HCT116 (cell line): Measurements from ENCODE around the gene FECH. TPM values are rescaled to one million over a fixed set of nuclear protein-coding genes. Genes with fewer than 3 reads are reported as not detected.

Source experiments
- ATAC-seq: fragments of 200-7000 bp; cut with Tn5 transposase; 2 replicates; pipeline ENCODE4 v1.9.1; 2020; ENCODE audit warnings: mild to moderate bottlenecking, moderate library complexity
- BruUV-seq: library from RNA; stranded (reverse); fragments of 400-500 nt; replicated peaks from 2 replicates; lab custom pipeline; 2021; lab: Mats Ljungman, UMichigan
- CTCF ChIA-PET: fragments of 300-600 bp; sonication (Branson Sonifier 250); formaldehyde crosslinking; loops from one replicate; lab custom pipeline; 2021; ENCODE audit warnings: antibody characterized with exemption; lab: Charles Lee
- POLR2A ChIA-PET: fragments of 300-600, 350-600 bp; sonication (Branson Sonifier 250); formaldehyde crosslinking; loops from one replicate; lab custom pipeline; 2021; ENCODE audit warnings: antibody characterized with exemption; lab: Charles Lee
- RAD21 ChIA-PET, 2 experiments: fragments of 300-600 bp; sonication (Branson Sonifier 250); formaldehyde crosslinking; loops; one replicate each; lab custom pipeline; 2023; ENCODE audit warnings: low total read pairs in 2 of 2; ENCODE audit not compliant: uncharacterized antibody in 2 of 2, unreplicated experiment in 2 of 2, low non-redundant PET in 1 of 2; lab: Charles Lee
- DNase-seq: peaks from one replicate; pipeline ENCODE4 v3.0.0-alpha.2; 2010; ENCODE audit warnings: low read depth, low spot score
- H2AFZ ChIP-seq: fragments of 200-600 bp; shearing (Covaris generic), sonication (generic); 2 replicates; pipeline ENCODE4 v1.6.1; 2017; ENCODE audit warnings: low read depth, mixed run types, mixed read lengths, antibody characterized with exemption, low read length; ENCODE audit not compliant: poor library complexity, severe bottlenecking
- H3K27ac ChIP-seq: 2 replicates; pipeline ENCODE4 v1.5.1; 2012; ENCODE audit warnings: low read depth, low read length
- H3K27me3 ChIP-seq: fragments of 200-600 bp; sonication (generic); 2 replicates; pipeline ENCODE4 v1.6.1; 2016; ENCODE audit warnings: mixed run types, low read length, mixed read lengths; ENCODE audit not compliant: insufficient read depth
- H3K36me3 ChIP-seq, 2 experiments: fragments of 200-500 bp in 1 of 2; fragments of 200-600 bp in 1 of 2; sonication (Bioruptor generic) in 1 of 2; sonication (generic) in 1 of 2; 2 replicates each; pipeline versions ENCODE4 v1.5.1 to v1.6.1; 2014 to 2016; ENCODE audit warnings: low read length in 2 of 2, inconsistent platforms in 1 of 2, mixed read lengths in 1 of 2, mixed run types in 1 of 2; ENCODE audit not compliant: insufficient read depth in 2 of 2, control insufficient read depth in 1 of 2
- H3K4me1 ChIP-seq, 2 experiments: fragments of 200-600 bp in 1 of 2; sonication (generic) in 1 of 2; 2 replicates each; pipeline versions ENCODE4 v1.5.1 to v1.6.1; 2012 to 2017; ENCODE audit warnings: low read length in 2 of 2, inconsistent platforms in 1 of 2, mild to moderate bottlenecking in 1 of 2, mixed read lengths in 1 of 2, mixed run types in 1 of 2, moderate library complexity in 1 of 2; ENCODE audit not compliant: insufficient read depth in 2 of 2, control insufficient read depth in 1 of 2
- H3K4me2 ChIP-seq: fragments of 200-600 bp; sonication (generic); 2 replicates; pipeline ENCODE4 v1.6.1; 2017; ENCODE audit warnings: mixed run types, low read length, mixed read lengths
- H3K4me3 ChIP-seq, 2 experiments: fragments of 200-600 bp in 1 of 2; sonication (generic) in 1 of 2; replicated peaks in 1 of 2; 2 replicates each; pipeline ENCODE4 v1.5.1; 2011 to 2016; ENCODE audit warnings: low read length in 2 of 2, control low read depth in 1 of 2, low read depth in 1 of 2, mild to moderate bottlenecking in 1 of 2, mixed read lengths in 1 of 2, mixed run types in 1 of 2
- H3K79me2 ChIP-seq: fragments of 200-600 bp; sonication (generic); 2 replicates; pipeline ENCODE4 v1.6.1; 2017; ENCODE audit warnings: mild to moderate bottlenecking, mixed run types, low read length, moderate library complexity, mixed read lengths; ENCODE audit not compliant: insufficient read depth
- H3K9ac ChIP-seq: fragments of 200-600 bp; sonication (generic); 2 replicates; pipeline ENCODE4 v1.6.1; 2016; ENCODE audit warnings: low read length, mixed read lengths
- H3K9me2 ChIP-seq: fragments of 200-600 bp; sonication (generic), shearing (Covaris generic); 2 replicates; pipeline ENCODE4 v1.6.1; 2017; ENCODE audit warnings: mixed run types, mild to moderate bottlenecking, moderate library complexity; ENCODE audit not compliant: insufficient read depth
- H3K9me3 ChIP-seq, 2 experiments: fragments of 200-500 bp in 1 of 2; fragments of 200-600 bp in 1 of 2; sonication (Bioruptor generic) in 1 of 2; sonication (generic) in 1 of 2; 2 replicates each; pipeline ENCODE4 v1.6.1; 2014 to 2017; ENCODE audit warnings: low read length in 2 of 2, mixed read lengths in 2 of 2, inconsistent platforms in 1 of 2, low read depth in 1 of 2, mild to moderate bottlenecking in 1 of 2, mixed run types in 1 of 2, moderate library complexity in 1 of 2; ENCODE audit not compliant: control insufficient read depth in 1 of 2, insufficient read depth in 1 of 2
- H4K20me1 ChIP-seq: fragments of 200-600 bp; sonication (generic), shearing (Covaris generic); 2 replicates; pipeline ENCODE4 v1.6.1; 2017; ENCODE audit warnings: mixed run types, mild to moderate bottlenecking, moderate library complexity; ENCODE audit not compliant: insufficient read depth
- CBX3 ChIP-seq: IDR thresholded peaks from 2 replicates; pipeline ENCODE4 v1.6.1; 2012; ENCODE audit warnings: low read depth
- EGR1 ChIP-seq: IDR thresholded peaks from 2 replicates; pipeline ENCODE4 v1.6.1; 2012; ENCODE audit warnings: low read depth
- ELF1 ChIP-seq: IDR thresholded peaks from 2 replicates; pipeline ENCODE4 v1.6.1; 2012; ENCODE audit warnings: low read depth, borderline replicate concordance
- EZH2phosphoT487 ChIP-seq: fragments of 200-600 bp; IDR thresholded peaks from 2 replicates; pipeline ENCODE4 v1.6.1; 2018; ENCODE audit warnings: antibody characterized with exemption, borderline replicate concordance
- POLR2AphosphoS5 ChIP-seq: IDR thresholded peaks from 2 replicates; pipeline ENCODE4 v1.6.1; 2011; ENCODE audit warnings: mild to moderate bottlenecking, low read depth, low read length, moderate library complexity
- RAD21 ChIP-seq: IDR thresholded peaks from 2 replicates; pipeline ENCODE4 v1.6.1; 2012; ENCODE audit warnings: low read depth, mild to moderate bottlenecking
- REST ChIP-seq: IDR thresholded peaks from 2 replicates; pipeline ENCODE4 v1.6.1; 2012; ENCODE audit warnings: low read depth
- SRF ChIP-seq: IDR thresholded peaks from 2 replicates; pipeline ENCODE4 v1.6.1; 2012; ENCODE audit warnings: low read depth
- TCF7L2 ChIP-seq: IDR thresholded peaks from 2 replicates; pipeline ENCODE4 v1.7.0; 2011; ENCODE audit warnings: borderline replicate concordance, inconsistent platforms; ENCODE audit not compliant: insufficient read depth, insufficient read length; ENCODE audit errors: extremely low read depth
- YY1 ChIP-seq: IDR thresholded peaks from 2 replicates; pipeline ENCODE4 v1.6.1; 2011; ENCODE audit warnings: low read length, low read depth, moderate library complexity, mild to moderate bottlenecking; ENCODE audit not compliant: insufficient replicate concordance; ENCODE audit errors: extremely low read depth
- ZFX ChIP-seq: fragments of 450-650 bp; IDR thresholded peaks from 2 replicates; pipeline ENCODE4 v1.6.1; 2017
- ZNF274 ChIP-seq: fragments of 200-500 bp; sonication (Bioruptor generic); IDR thresholded peaks from 2 replicates; pipeline ENCODE4 v1.6.1; 2014; ENCODE audit warnings: mild to moderate bottlenecking, low read depth, low read length, inconsistent platforms
- intact Hi-C: fragments of 100-400 bp; cut with micrococcal nuclease; formaldehyde crosslinking; loops from 2 replicates; pipeline ENCODE4 v1.10.0; 2022
- total RNA-seq: library from RNA; stranded (reverse); gene quantifications from one replicate; pipeline ENCODE4 v1.2.1, GENCODE V29; 2021; ENCODE audit not compliant: unreplicated experiment

FECH gene
- total RNA-seq, 1 experiment from 2014 or later, result 42.7 TPM

- no peak overlapping the region for H3K9ac ChIP-seq
- no peaks in the 10 kb centered on the region for H3K9me2 ChIP-seq
- BruUV-seq, result no TSS peak
- CTCF ChIA-PET, result no interaction called here
- H3K36me3 ChIP-seq, result peaks cover 19% of the 10 kb centered on the region in 2 experiments; a peak in 3 of 4 replicates
- RAD21 ChIA-PET, result no interaction called here
- no peaks in the 10 kb centered on the region for H3K27me3 ChIP-seq
- DNase-seq (no peak), ATAC-seq (no peak)
- H4K20me1 ChIP-seq, result no peaks in the 10 kb centered on the region
- intact Hi-C loops, result no loop called here
- H2AFZ ChIP-seq, result no peak overlapping the region
- H3K4me2 ChIP-seq, result no peak overlapping the region
- H3K4me1 ChIP-seq, result peaks cover 5 to 13% of the 10 kb centered on the region in 2 experiments
- no peak overlapping the region for H3K27ac ChIP-seq
- POLR2A ChIA-PET, result no interaction called here
- H3K79me2 ChIP-seq, result peaks cover 61% of the 10 kb centered on the region
- TF ChIP-seq RAD21 (no peak), SRF (no peak), ELF1 (no peak), REST (no peak), ZFX (no peak), TCF7L2 (no peak), POLR2AphosphoS5 (no peak), EZH2phosphoT487 (no peak), ZNF274 (no peak), YY1 (no peak), CBX3 (no peak), EGR1 (no peak)
- no peak overlapping the region for H3K4me3 ChIP-seq
- no peaks in the 10 kb centered on the region for H3K9me3 ChIP-seq
Observed at GRCh38 chr18:57618910-57619309, 32.4 kb upstream of the FECH start.
